Measurements from ENCODE around the gene ZNF79. TPM values are rescaled to one million over a fixed set of nuclear protein-coding genes. Genes with fewer than 3 reads are reported as not detected.

The ZNF79 gene
- total and polyA plus RNA-seq, 9 of the 15 experiments (the other 6 are each of a cell fraction or from before 2014, with no cell fraction given): 0.62 to 7.0 (median 4.1) TPM

GRCh38 chr9:127423476-127423933 is 677 bp upstream of the ZNF79 start (continued):
- TF ChIP-seq SMARCC2 (IDR thresholded peaks at IDR 0.05; ENCODE audit: low read depth) (0 out of 2 replicates have a peak, but pooled peaks have one; percentile 13), ZBTB2 (IDR thresholded peaks at IDR 0.05) (no peak), SMARCA5 (IDR thresholded peaks at IDR 0.05) (no peak), SRSF3 (IDR thresholded peaks at IDR 0.05; ENCODE audit: insufficient read depth, low read length) (no peak), CHAMP1 (IDR thresholded peaks at IDR 0.05) (no peak), HDAC2 (IDR thresholded peaks at IDR 0.05) (0 out of 2 replicates have a peak, but pooled peaks have one; percentile 14), ZBTB7A (IDR thresholded peaks at IDR 0.05; ENCODE audit: borderline replicate concordance, control insufficient read depth, low read depth, low read length) (peak; percentile 59; the same call in 1 of the 2 replicates), FOXM1 (IDR thresholded peaks at IDR 0.05; ENCODE audit: low read depth) (no peak), FOXM1 (CRISPR knock-in tag; IDR thresholded peaks at IDR 0.05; ENCODE audit: low read depth) (0 out of 2 replicates have a peak, but pooled peaks have one; percentile 8), ZNF324 (CRISPR knock-in tag; IDR thresholded peaks at IDR 0.05) (no peak), ZNF449 (CRISPR knock-in tag; IDR thresholded peaks at IDR 0.05) (no peak), NR2C2 (CRISPR knock-in tag; IDR thresholded peaks at IDR 0.05) (no peak), NR2C2 (tag; IDR thresholded peaks at IDR 0.05) (no peak), GATAD2B (IDR thresholded peaks at IDR 0.05; ENCODE audit: borderline replicate concordance) (no peak), ZNF24 (IDR thresholded peaks at IDR 0.05) (no peak), CTCF (IDR thresholded peaks at IDR 0.05 in 2 of 3, conservative IDR thresholded peaks at IDR 0.05 in 1 of 3; ENCODE audit: insufficient read depth in 2 of 3, low read depth in 1 of 3, low read length in 3 of 3) (no peak), IFI16 (CRISPR knock-in tag; IDR thresholded peaks at IDR 0.05) (no peak), RNF2 (IDR thresholded peaks at IDR 0.05) (no peak), BDP1 (IDR thresholded peaks at IDR 0.05; ENCODE audit: insufficient read depth, insufficient read length) (no peak), TEAD4 (IDR thresholded peaks at IDR 0.05; ENCODE audit: low read length) (no peak), TEAD4 (CRISPR knock-in tag; IDR thresholded peaks at IDR 0.05; ENCODE audit: borderline replicate concordance) (no peak)
- TF ChIP-seq, protein P1, sequence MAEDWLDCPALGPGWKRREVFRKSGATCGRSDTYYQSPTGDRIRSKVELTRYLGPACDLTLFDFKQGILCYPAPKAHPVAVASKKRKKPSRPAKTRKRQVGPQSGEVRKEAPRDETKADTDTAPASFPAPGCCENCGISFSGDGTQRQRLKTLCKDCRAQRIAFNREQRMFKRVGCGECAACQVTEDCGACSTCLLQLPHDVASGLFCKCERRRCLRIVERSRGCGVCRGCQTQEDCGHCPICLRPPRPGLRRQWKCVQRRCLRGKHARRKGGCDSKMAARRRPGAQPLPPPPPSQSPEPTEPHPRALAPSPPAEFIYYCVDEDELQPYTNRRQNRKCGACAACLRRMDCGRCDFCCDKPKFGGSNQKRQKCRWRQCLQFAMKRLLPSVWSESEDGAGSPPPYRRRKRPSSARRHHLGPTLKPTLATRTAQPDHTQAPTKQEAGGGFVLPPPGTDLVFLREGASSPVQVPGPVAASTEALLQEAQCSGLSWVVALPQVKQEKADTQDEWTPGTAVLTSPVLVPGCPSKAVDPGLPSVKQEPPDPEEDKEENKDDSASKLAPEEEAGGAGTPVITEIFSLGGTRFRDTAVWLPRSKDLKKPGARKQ (CRISPR knock-in tag; IDR thresholded peaks at IDR 0.05): no peak
